GM21423 (cell line): ENCODE data around the gene RFK.

ENCODE experiments used
- ATAC-seq: cut with Tn5 transposase; IDR thresholded peaks from one replicate; pipeline ENCODE4 v1.9.1; 2021; ENCODE audit warnings: mild to moderate bottlenecking, moderate library complexity; ENCODE audit not compliant: unreplicated experiment

The RFK gene

DNA sequence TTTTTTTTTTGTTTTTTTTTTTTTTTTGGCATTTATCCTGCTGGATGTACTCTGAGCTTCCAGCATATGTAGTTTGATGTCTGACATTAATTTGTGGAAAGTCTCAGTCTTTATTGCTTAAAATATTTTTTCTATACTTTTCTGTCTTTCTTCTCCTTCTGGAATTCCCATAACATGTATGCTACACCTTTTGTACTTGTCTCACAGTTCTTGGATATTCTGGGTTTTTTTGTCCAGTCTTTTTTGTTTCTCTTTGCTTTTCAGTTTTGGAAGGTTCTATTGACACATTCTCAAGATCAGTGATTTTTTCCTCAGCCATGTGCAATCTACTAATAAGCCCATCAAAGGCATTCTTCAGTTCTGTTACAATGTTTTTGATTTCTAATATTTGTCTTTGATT, 19.4 kb upstream of the RFK start:
- ATAC-seq, result no peak

DNA sequence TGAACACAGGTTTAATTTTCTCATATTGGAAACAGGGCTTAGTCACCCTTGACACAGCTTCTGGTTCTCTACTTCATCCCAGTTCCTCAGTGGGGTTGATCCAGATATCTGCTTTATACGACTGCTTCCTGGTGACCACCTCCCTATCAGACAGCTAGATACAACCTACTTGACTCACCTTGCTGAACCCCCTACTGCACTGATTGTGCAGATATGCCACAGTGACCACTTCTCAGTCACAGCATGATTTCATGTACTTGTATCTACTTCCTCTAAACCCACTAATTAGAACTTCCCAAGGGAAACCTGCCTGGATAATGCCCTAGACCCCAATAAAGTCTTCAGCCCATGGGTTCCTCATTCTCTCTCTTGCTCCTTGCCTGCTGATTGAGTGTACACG, 18.4 kb upstream of the RFK start:
- no peak for ATAC-seq

DNA sequence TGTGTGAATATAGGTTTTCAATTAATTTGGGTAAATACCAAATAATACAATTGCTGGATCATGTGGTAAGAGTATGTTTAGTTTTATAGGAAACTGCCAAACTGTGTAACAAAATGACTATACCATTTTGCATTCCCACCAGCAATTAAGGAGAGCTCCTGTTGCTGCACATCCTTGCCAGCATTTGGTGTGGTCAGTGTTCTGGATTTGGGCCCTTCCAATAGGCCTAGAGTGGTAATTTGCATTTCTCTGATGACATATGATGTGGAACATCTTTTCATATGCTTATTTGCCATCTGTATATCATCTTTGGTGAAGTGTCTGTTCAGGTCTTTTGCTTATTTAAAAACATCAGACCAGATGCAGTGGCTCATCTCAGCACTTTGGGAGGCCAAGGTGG, 11.6 kb upstream of the RFK start:
- ATAC-seq, result no peak

DNA sequence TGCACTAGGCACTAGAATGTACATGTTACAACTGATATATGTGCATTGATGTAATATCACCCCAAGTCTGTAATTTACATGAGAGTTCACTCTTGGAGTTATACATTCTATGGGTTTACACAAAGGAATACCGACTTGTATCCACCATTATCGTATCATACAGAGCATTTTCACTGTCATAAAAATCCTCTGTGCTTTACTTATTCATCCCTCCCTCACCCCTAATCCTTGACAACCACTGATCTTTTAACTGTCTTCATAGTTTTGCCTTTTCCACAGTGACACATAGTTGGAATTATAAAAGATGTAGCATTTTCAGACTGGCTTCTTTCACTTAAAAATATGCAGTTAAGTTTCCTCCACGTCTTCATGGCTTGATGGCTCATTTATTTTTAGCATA, 11.1 kb upstream of the RFK start:
- ATAC-seq, result no peak

DNA sequence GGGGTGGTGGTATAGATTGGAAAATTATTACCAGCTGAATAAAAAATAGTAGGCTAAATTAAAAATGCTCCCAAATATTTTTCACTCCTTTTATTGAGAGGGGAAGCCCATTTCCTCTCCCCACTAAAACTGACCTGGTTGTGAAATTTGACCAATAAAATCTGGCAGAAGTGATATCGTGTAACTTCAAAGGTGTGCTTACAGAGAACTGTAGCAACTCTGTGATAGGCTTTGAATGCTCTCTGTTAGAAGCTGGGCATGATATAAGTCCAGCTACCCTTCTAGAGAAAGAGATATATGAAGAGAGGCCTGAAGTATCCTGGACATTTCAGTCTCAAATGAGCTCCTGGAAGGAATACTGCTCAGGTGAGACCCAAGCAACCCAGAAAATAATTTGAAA, 10.2 kb upstream of the RFK start:
- no peak for ATAC-seq

DNA sequence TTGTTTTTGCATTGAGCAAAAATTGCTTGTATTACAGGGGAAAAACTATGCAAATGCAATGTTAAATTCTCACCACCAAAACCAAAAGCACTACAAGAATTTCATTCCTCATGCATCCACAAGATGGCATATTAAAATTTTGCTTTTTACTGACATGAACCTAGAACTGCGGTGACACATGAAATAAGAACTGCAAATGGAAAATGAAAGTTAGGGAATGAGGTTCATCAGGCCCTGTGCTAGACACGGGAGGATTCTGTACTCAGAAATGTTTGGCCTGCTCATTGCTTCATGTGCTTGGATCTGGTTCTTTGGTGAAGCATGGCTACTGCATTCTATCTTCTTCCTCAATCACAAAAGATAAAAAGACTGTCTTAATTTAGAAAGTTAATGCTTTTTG, 9.1 kb upstream of the RFK start:
- peak; percentile 92 for ATAC-seq

DNA sequence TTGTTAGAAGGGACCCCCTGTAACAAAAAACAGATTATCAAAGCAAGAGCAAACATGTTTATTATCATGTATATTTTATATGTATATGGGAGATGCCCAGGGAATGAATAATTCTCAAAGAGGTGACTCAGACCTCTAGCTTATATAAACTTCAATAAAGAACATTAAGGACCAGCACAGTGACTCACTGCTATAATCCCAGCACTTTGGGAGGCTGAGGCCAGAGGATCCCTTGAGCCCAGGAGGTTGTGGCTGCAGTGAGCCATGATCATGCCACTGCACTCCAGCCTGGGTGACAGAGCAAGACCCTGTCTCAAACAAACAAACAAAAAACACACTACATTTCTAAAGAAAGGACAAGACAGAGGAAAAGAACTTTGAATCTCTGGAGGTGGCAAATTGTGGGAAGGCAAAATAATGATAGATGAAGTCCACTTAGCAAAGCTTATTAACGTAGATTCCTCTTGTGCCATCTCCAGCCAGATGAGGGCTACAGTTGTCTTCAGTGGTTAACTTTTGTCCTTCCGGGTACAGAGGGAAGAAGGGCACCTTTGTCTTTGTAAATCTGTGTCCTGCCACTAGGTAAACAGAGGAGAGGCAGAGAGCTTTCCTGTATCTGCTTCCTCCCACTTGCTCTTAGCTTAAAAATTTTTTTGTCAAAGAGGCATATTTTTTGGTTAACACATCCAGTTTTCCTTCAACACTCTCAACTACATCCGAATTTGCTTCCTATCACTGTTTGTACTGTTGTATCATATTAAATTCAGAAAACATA, 7.5 kb upstream of the RFK start:
- no peak for ATAC-seq

DNA sequence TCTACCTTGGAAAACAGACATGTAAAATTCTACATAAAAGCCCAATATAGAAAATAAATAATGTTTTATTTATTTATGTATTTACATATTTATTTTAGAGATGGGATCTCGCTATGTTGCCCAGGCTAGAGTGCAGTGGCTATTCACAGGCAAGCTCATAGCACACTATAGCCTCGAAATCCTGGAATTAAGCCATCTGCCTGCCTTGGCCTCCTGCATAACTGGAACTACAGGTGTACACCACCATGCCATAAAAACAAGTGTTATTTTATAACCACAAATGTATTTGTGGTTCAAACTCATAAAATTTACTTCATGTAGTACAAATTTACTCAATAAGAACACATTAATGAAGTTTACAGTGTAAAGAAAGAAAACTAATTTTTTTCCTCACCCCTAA, 7.0 kb upstream of the RFK start:
- no peak for ATAC-seq

DNA sequence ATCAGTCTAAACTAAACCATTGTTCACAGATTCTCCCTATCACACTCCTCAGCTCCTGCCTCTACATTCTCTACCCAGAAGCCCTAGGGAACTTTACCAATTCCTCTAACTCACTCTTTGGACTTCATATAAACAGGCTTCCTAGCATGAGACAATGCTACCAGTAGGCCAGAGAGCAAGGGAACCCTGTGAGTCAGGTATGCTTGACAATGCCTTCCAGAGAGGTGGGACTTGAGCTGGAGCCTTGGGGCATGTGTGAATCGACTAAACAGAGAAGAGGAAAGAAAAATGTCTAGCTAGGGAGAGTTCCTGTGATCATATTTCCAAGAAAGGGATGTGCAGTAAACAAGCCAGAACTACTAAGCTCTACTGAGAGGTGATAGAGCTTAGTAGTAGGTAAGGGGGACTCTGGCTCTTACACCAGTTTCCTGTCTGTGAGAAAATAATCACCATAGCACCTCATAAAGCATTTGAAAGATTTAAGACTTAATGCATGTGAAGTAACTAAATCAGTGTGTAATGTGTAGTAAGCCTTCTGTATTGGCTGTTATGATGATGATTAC, 6.4 kb upstream of the RFK start:
- ATAC-seq, result no peak

DNA sequence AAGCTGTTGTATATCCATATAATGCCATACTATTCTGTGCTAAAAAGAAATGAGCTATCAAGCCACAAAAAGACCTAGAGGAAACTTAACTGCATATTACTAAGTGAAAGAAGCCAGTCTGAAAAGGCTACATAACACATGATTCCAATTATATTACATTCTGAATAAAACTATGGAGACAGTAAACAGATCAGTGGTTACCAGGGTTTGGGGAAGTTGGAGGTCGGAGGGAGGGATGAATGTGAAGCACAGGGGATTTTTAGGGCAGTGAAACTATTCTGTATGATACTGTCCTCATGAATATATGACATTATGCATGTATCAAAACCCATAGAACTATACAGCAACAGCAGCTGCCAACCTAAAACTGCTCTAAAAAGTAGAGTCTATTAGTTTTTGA, 5.6 kb upstream of the RFK start:
- no peak for ATAC-seq

DNA sequence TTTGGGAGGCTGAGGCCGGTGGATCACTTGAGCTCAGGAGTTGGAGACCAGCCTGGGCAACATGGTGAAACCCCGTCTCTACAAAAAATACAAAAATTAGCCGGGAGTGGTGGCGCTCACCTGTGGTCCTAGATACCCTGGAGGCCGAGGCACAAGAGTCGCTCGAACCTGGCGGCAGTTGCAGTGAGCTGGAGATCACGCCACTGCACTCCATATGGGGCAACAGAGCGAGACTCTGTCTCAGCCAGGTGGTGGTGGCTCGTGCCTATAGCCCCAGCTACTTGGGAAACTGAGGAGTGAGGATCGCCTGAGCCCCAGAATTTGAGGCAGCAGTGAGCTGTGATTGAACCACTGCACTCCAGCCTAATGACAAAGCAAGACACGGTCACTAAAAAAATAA, 2.4 kb upstream of the RFK start:
- ATAC-seq, result no peak

DNA sequence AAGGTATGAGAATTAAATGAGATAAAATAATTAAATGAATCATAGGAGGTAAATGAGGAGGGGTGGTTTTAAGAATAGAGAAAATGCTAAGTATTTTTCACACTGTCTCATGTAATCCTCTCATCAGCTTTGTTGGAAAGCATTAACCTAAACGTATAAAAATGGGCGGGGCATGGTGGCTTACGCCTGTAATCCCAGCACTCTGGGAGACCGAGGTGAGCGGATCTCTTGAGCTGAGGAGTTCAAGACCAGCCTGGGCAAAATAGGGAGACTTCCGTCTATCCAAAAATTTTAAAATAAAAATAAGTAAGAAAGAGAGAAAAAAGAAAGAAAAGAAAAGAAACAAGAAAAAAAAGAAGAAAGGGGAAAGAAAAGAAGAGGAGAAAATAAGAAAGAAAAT, 1.9 kb upstream of the RFK start:
- ATAC-seq, result no peak

DNA sequence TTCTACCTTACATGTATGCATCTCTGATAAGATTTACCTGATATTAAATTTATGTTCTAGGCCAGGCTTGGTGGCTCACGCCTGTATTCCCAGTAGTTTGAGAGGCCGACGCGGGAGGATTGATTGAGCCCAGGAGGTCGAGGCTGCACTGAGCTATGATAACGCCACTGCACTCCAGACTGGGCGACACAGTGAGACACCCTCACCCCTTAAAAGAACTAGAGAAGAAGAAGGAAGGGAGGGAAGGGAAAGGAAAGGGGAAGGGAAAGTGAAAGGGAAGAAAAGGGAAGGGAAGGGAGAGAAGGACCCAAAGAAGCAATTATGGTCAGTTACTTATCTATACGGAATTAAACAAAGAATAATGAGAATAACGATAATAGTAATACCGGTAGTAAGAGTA, 1.2 kb upstream of the RFK start:
- ATAC-seq, result no peak

DNA sequence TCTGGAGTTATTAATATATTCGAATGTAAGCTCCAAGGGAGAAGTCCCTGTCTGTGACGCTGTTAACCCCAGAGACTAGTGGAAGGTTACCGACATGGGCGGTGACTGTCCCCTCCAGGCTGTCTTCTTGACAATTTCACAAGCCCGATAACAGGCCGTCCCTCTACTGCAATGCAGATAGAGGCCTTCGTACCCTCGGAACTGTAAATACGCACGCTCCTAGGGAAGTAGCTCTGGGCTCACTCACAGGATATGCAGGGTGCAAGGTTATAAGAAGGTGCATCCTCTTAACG, 680 bp upstream of the RFK start:
- ATAC-seq, result peak; percentile 51

DNA sequence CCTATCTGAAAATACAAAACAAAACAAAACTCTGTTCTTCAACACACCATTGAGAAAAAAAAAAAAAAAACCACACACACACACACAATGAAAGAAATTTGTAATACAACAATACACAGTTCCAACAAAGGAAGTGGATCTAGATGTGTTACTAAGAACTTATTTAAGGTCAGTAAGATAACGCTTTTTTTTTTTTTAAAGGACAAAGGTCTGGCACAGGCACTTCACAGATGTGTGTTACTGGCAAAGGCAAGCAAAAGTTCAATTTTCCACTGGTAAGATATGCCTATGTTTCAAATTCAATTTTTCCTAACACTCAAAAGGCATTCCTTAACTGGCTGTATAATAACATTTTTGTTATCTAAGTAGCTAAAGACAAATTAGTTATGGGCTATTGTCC, 3.6 kb downstream of the RFK start:
- no peak for ATAC-seq

DNA sequence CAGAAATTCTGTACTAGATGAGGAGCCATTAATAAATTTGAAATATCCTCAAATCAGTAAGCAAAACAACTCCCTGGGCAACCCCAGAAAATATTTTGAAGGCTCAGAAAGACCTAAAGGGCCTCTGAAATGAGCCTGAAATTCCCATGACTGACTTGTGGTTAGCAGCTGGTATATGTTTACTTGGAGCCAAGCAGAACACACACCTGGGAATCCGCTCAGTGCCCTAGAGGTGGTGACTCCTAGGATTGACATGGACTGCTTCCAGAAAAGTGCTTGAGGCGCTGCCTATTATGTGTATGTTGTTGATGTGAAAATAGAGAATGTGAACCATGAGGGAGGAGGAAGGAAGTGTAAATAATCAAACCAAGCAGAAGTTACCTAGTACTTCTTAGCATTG, 14.7 kb downstream of the RFK start:
- ATAC-seq, result no peak

DNA sequence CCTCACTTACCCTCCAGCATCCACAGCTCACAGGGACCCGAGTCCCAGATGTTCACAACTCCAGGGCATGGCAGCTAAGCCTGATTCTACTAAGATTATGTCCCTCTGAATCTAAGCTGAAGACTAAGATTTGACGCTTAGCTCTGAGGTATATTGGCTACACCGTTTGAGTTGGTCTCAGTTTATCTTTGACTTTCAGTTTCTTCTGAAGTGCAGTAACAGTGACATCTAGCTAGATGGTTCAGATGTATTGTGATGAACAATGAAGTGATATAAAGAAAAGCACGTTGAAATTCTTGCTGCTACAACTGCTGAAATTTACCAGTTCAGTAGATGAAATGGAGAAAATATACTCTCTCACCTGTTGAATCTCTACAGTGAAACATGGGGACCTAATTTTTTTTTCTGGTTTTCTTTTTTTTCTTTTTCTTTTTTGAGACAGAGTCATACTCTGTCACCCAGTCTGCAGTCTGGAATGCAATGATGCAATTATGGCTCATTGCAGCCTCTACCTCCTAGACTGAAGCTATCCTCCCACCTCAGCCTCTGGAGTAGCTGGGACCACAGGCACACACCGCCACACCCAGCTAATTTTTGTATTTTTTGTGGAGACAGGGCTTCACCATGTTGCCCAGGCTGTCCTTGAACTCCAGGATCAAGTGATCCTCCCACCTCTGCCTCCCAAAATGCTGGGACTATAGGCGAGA, 15.7 kb downstream of the RFK start:
- no peak for ATAC-seq

DNA sequence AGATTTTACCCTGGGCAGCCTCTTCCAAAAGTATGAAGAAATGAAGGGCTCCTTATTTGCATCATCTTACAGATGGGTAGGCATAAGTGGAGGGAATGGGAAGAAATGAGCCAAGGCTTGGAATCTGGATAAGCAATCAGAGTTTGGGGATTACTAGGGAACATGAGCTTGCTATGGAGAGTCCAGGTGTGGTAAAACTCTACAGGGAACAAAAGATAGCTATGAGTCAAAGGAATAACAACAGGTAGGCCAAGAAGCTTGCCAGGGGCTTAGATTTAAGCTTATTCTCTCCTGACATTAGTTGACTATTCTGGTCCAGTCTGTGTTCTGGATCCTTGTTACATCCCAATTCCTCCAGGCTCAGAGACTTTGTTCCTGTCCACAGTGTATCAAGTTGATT, 16.4 kb downstream of the RFK start:
- no peak for ATAC-seq

DNA sequence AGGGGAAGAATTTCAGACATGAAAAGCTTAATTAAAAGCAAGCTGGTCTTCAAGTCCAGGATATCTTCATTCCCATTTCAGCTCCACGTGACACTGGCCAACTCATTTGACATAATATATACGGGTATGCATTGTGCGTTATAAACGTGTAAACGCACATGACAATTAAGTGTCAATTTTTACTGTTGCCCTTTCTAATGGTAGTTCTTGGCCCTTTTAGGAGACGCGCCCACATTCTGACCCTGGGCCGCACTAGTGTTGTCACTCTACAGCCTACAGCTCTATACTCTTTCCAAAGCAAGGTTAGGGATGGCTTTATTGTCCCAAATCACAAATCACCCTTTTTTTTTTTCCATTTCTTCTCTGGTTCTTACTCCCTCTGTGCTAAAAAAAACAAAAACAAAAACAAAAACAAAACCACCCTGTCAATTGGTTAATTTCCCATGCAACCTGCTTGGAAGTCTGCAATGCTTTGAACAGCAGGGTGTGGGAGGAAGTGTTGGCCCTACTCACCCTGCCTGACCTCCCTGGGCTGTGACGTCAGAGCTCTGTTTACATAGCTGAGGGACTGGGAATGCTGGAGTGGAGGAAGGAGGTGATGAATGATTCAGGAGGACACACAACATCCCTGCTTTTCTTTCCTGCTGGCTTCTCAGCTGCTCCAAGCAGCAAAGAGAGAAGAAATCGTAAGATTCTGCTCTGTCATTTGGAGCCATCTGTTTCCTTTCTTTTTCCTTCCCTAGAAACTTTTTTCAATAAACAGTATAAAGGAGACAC, 19.3 kb downstream of the RFK start:
- ATAC-seq, result no peak

DNA sequence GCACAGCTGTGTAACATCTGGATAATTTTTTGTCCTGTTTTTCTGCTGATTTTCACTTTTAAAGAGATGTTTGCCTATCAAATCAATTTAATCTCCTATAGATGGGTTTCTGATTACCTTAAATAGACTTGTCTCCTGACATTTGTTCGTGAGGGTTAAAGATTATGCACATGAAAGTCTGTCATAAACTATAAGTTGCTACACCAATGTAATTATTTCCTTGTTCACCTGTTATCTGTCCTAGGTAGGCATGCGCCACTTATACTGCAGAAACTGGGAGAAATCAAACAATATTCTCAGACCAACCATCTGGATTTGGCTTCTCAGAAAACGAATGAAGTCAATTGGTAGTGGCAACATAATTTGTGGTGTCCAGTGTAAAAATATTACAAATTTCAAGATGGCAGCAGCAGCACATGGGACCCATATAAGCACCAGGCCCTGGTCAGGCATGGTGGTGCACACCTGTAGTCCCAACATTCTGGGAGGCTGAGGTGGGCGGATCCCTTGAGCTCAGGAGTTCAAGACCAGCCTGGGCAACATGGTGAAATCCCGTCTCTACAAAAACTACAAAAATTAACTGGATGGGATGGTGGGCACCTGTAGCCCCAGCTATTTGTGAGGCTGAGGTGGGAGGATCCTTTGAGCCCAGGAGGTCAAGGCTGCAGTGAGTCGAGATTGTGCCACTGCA, 20.3 kb downstream of the RFK start:
- no peak for ATAC-seq

DNA sequence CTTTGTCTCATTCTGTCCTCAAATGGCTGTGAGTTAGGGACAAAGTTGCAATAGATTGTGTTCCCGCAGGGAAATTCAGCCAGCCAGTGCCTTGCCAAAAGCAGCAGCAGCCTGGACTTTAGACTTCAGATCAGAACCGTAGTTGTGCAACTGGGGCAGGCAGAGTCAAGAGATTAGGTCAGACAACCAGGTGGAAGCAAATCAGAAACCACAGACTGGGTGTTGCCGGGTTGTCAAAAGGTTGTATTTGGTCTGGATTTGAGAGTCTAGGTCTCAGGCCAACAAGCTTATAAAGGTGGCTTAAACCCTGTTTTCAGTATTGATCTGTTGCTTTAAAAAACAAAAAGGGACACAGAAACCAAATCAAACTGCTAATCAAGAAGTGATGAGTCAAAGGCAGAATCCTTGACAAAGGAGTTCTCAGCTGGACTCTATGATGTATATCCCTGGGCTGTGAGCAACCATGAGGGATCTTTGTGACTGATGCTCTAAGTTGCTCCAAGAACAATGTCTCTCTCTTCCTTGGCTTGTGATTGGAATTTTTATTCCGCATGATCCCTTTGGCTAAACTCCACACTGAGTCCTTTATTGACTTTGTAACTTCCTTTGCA, 20.9 kb downstream of the RFK start:
- no peak for ATAC-seq
